ENCODE data around the gene TOX3.

The TOX3 gene

GRCh38 chr16:52556083-52556482 is 9.1 kb upstream of the TOX3 start:
- TF ChIP-seq EZH2phosphoT487 (conservative IDR thresholded peaks at IDR 0.05; ENCODE audit: low read length) (no peak), CTCF (IDR thresholded peaks at IDR 0.05; ENCODE audit: insufficient read depth, low read length, poor library complexity, severe bottlenecking) (no peak)
- H3K9me2 ChIP-seq (replicated peaks; ENCODE audit: insufficient read depth, low read length) = no peaks in the 10 kb centered on the region; the same call in 1 of the 2 replicates
- no peak overlapping the region for H3K27ac ChIP-seq (ENCODE audit: low read depth, low read length)
- H4K20me1 ChIP-seq (ENCODE audit: low read depth, low read length) = no peaks in the 10 kb centered on the region
- no peak overlapping the region for H3K4me3 ChIP-seq (ENCODE audit: insufficient read depth, low read length, poor library complexity, severe bottlenecking)
- H3K79me2 ChIP-seq (ENCODE audit: insufficient read depth, low read length) = no peaks in the 10 kb centered on the region
- H3K27me3 ChIP-seq (ENCODE audit: low read length) = no peaks in the 10 kb centered on the region
- H3K4me2 ChIP-seq (ENCODE audit: low read depth, low read length, poor library complexity, severe bottlenecking) = no peak overlapping the region
- H2AFZ ChIP-seq (ENCODE audit: low read depth, low read length, severe bottlenecking) = no peak overlapping the region
- no peaks in the 10 kb centered on the region for H3K36me3 ChIP-seq (ENCODE audit: low read length)
- no peak overlapping the region for H3K9ac ChIP-seq (ENCODE audit: low read length)
- no peaks in the 10 kb centered on the region for H3K9me3 ChIP-seq (ENCODE audit: insufficient read depth, low read length)
- H3F3A ChIP-seq (ENCODE audit: insufficient read depth) = no peaks in the 10 kb centered on the region

DNA sequence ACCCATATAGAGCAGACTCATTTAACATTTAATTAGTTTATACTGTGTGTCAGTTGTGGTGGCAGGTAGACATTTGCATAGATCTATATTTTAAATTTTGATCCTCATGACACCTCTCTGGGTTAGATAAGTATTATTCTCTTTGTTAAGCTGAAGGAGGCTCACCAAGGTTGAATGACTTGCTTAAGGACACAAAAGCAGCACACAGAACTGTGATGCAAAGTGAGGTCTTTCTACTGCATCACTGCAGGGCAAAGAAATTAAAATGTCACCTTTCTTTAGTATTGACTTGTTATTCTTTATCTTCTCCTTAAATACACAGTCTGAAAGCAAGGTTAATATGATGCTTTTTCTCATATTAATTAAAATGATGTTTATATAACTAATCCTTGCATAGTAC is 8.6 kb upstream of the TOX3 start:
- H3K9ac ChIP-seq (ENCODE audit: low read length) = no peak overlapping the region
- H3K27ac ChIP-seq (ENCODE audit: low read depth, low read length) = no peak overlapping the region
- no peaks in the 10 kb centered on the region for H3K36me3 ChIP-seq (ENCODE audit: low read length)
- H3K27me3 ChIP-seq (ENCODE audit: low read length) = no peaks in the 10 kb centered on the region
- no peaks in the 10 kb centered on the region; the same call in 1 of the 2 replicates for H3K9me2 ChIP-seq (replicated peaks; ENCODE audit: insufficient read depth, low read length)
- no peaks in the 10 kb centered on the region for H3K79me2 ChIP-seq (ENCODE audit: insufficient read depth, low read length)
- no peak overlapping the region for H2AFZ ChIP-seq (ENCODE audit: low read depth, low read length, severe bottlenecking)
- H3K4me2 ChIP-seq (ENCODE audit: low read depth, low read length, poor library complexity, severe bottlenecking) = no peak overlapping the region
- H3F3A ChIP-seq (ENCODE audit: insufficient read depth) = no peaks in the 10 kb centered on the region
- H4K20me1 ChIP-seq (ENCODE audit: low read depth, low read length) = no peaks in the 10 kb centered on the region
- no peak overlapping the region for H3K4me3 ChIP-seq (ENCODE audit: insufficient read depth, low read length, poor library complexity, severe bottlenecking)
- no peaks in the 10 kb centered on the region for H3K9me3 ChIP-seq (ENCODE audit: insufficient read depth, low read length)
- TF ChIP-seq EZH2phosphoT487 (conservative IDR thresholded peaks at IDR 0.05; ENCODE audit: low read length) (no peak), CTCF (IDR thresholded peaks at IDR 0.05; ENCODE audit: insufficient read depth, low read length, poor library complexity, severe bottlenecking) (no peak)

GRCh38 chr16:52554334-52554733 is 7.4 kb upstream of the TOX3 start:
- no peak overlapping the region for H2AFZ ChIP-seq (ENCODE audit: low read depth, low read length, severe bottlenecking)
- TF ChIP-seq EZH2phosphoT487 (conservative IDR thresholded peaks at IDR 0.05; ENCODE audit: low read length) = no peak
- TF ChIP-seq CTCF (IDR thresholded peaks at IDR 0.05; ENCODE audit: insufficient read depth, low read length, poor library complexity, severe bottlenecking) = no peak
- no peak overlapping the region for H3K4me2 ChIP-seq (ENCODE audit: low read depth, low read length, poor library complexity, severe bottlenecking)
- H3K4me3 ChIP-seq (ENCODE audit: insufficient read depth, low read length, poor library complexity, severe bottlenecking) = no peak overlapping the region
- no peaks in the 10 kb centered on the region; the same call in 1 of the 2 replicates for H3K9me2 ChIP-seq (replicated peaks; ENCODE audit: insufficient read depth, low read length)
- H3K9ac ChIP-seq (ENCODE audit: low read length) = no peak overlapping the region
- no peaks in the 10 kb centered on the region for H4K20me1 ChIP-seq (ENCODE audit: low read depth, low read length)
- H3K79me2 ChIP-seq (ENCODE audit: insufficient read depth, low read length) = no peaks in the 10 kb centered on the region
- no peaks in the 10 kb centered on the region for H3K27me3 ChIP-seq (ENCODE audit: low read length)
- no peaks in the 10 kb centered on the region for H3K36me3 ChIP-seq (ENCODE audit: low read length)
- no peaks in the 10 kb centered on the region for H3F3A ChIP-seq (ENCODE audit: insufficient read depth)
- no peaks in the 10 kb centered on the region for H3K9me3 ChIP-seq (ENCODE audit: insufficient read depth, low read length)
- no peak overlapping the region for H3K27ac ChIP-seq (ENCODE audit: low read depth, low read length)

Data from SU-DHL-6 (cell line).